Sigmoid colon (tissue), 7 donors: Measurements from ENCODE around the gene SGTB. TPM values are rescaled to one million over a fixed set of nuclear protein-coding genes. Genes with fewer than 3 reads are reported as not detected.

ENCODE experiments used
- DNase-seq: peaks from one replicate; pipeline ENCODE4 v3.0.0-alpha.2; 2019
- H3K27ac ChIP-seq, 4 donors: fragments of 200-600 bp; sonication (generic); one replicate each; pipeline ENCODE4 v1.5.1; 2016 to 2019; ENCODE audit warnings: mild to moderate bottlenecking in 1 of 4
- H3K27me3 ChIP-seq, 3 donors: fragments of 200-600 bp; sonication (generic); one replicate each; pipeline ENCODE4 v1.5.1; 2019; ENCODE audit warnings: mild to moderate bottlenecking in 1 of 3
- H3K36me3 ChIP-seq, 4 donors: fragments of 200-600 bp; sonication (generic); one replicate each; pipeline ENCODE4 v1.5.1; 2016 to 2019
- H3K4me1 ChIP-seq, 4 donors: fragments of 200-600 bp; sonication (generic); one replicate each; pipeline ENCODE4 v1.5.1; 2017 to 2019
- H3K4me3 ChIP-seq, 4 donors: fragments of 200-600 bp; sonication (generic); one replicate each; pipeline ENCODE4 v1.5.1; 2017 to 2019; ENCODE audit warnings: mild to moderate bottlenecking in 2 of 4, moderate library complexity in 1 of 4
- H3K9me3 ChIP-seq, 4 donors: fragments of 200-600 bp in 3 of 4; sonication (generic) in 3 of 4; one replicate each; pipeline versions ENCODE4 v1.5.1 to v1.6.1; 2013 to 2019
- EP300 ChIP-seq, 4 donors: sonication (generic); formaldehyde crosslinking; IDR thresholded peaks; one replicate each; pipeline ENCODE4 v1.6.1; 2017; ENCODE audit warnings: antibody characterized with exemption in 4 of 4
- POLR2A ChIP-seq, 2 donors: fragments of 450-650 bp; IDR thresholded peaks; one replicate each; pipeline ENCODE4 v1.6.1; 2016; ENCODE audit warnings: antibody characterized with exemption in 2 of 2, mild to moderate bottlenecking in 2 of 2, moderate library complexity in 2 of 2
- POLR2AphosphoS5 ChIP-seq, 4 donors: sonication (generic); formaldehyde crosslinking; IDR thresholded peaks; one replicate each; pipeline ENCODE4 v1.6.1; 2017; ENCODE audit warnings: antibody characterized with exemption in 4 of 4
- WGBS, 2 donors: extraction: QIAGEN DNeasy Blood & Tissue Kit; methylation state at CpG; one replicate each; pipeline ENCODE4 v1.1.7; 2013; 5-methylcytosine and 5-hydroxymethylcytosine counted together
- intact Hi-C: fragments of 100-400 bp; cut with DNase I; formaldehyde crosslinking; loops from one replicate; pipeline ENCODE4 v1.15.1; 2023
- polyA plus RNA-seq, 3 donors: library from polyadenylated mRNA; stranded (reverse); fragments of 200-250 nt; gene quantifications; one replicate each; pipeline ENCODE4 v1.2.3, GENCODE V29; 2013
- total RNA-seq, 4 donors: library from RNA; depleted of rRNA; stranded (reverse); fragments of >200 nt; gene quantifications; one replicate each; pipeline ENCODE4 v1.1.0, GENCODE V29; 2016
- TF ChIP-seq, protein P1 (sequence below), 4 experiments: fragments of 450-650 bp in 3 of 4; fragments of 200-600 bp in 1 of 4; IDR thresholded peaks; one replicate each; pipeline ENCODE4 v1.5.1; 2016 to 2019; ENCODE audit warnings: antibody characterized with exemption in 4 of 4, mild to moderate bottlenecking in 3 of 4, moderate library complexity in 2 of 4
- donor health status: healthy with polysubstance abuse.
- donor health status: Bipolar disorder and iron deficiency.
- donor health status: healthy.

Gene SGTB
- total and polyA plus RNA-seq, 7 donors, result 1.2 to 13.9 (median 10.2) TPM

DNA sequence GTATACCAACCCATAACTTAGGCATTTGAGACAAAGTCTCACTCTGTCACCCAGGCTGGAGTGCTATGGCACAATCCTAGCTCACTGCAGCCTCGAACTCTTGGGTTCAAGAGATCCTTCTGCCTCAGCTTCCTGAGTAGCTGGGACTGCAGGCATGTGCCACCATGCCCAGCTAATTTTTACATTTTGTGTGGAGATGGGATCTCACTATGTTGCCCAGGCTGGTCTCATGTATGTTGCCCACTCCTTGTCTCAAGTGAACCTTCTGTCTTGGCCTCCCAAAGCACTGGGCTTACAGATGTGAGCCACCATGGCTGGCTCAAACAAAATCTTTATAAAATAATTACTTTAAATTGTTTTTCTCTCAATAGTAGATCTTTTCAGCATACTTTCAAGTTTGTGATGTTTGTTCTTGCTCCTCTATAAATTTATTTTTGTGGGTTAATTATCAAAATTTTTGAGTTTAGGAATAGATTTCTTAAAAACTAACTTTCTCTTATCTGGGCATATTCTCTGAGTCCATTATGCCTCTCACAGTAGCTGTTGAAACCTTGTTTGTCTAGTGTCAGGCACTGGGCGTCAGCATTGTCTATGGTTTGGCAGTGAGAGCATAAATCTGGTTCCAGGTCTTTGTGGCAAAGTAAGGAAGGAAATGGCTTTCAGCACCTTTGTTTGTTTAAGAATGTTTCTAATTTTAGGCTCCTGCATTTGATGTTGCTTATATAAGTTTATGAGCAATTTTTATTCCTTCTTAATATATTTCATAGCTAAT, 38.8 kb upstream of the SGTB start:
- intact Hi-C loops, result no loop called here
- Histone ChIP-seq H3K27me3 (no peaks in the 10 kb centered on the region), H3K27ac (no peak overlapping the region), H3K9me3 (no peaks in the 10 kb centered on the region), H3K36me3 (peaks cover 0 to 17% (median 3%) of the 10 kb centered on the region in 4 donors), H3K4me3 (no peak overlapping the region), H3K4me1 (no peaks in the 10 kb centered on the region)
- no peak for TF ChIP-seq POLR2AphosphoS5 (IDR thresholded peaks at IDR 0.05)
- TF ChIP-seq, protein P1, sequence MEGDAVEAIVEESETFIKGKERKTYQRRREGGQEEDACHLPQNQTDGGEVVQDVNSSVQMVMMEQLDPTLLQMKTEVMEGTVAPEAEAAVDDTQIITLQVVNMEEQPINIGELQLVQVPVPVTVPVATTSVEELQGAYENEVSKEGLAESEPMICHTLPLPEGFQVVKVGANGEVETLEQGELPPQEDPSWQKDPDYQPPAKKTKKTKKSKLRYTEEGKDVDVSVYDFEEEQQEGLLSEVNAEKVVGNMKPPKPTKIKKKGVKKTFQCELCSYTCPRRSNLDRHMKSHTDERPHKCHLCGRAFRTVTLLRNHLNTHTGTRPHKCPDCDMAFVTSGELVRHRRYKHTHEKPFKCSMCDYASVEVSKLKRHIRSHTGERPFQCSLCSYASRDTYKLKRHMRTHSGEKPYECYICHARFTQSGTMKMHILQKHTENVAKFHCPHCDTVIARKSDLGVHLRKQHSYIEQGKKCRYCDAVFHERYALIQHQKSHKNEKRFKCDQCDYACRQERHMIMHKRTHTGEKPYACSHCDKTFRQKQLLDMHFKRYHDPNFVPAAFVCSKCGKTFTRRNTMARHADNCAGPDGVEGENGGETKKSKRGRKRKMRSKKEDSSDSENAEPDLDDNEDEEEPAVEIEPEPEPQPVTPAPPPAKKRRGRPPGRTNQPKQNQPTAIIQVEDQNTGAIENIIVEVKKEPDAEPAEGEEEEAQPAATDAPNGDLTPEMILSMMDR (IDR thresholded peaks at IDR 0.05), result no peak
- no peak for TF ChIP-seq EP300 (IDR thresholded peaks at IDR 0.05)
- TF ChIP-seq POLR2A (IDR thresholded peaks at IDR 0.05), result no peak
- DNase-seq, result no peak
- 61 to 63% methylated on average over 2 of the region's 2 CpGs for WGBS, 2 donors

DNA sequence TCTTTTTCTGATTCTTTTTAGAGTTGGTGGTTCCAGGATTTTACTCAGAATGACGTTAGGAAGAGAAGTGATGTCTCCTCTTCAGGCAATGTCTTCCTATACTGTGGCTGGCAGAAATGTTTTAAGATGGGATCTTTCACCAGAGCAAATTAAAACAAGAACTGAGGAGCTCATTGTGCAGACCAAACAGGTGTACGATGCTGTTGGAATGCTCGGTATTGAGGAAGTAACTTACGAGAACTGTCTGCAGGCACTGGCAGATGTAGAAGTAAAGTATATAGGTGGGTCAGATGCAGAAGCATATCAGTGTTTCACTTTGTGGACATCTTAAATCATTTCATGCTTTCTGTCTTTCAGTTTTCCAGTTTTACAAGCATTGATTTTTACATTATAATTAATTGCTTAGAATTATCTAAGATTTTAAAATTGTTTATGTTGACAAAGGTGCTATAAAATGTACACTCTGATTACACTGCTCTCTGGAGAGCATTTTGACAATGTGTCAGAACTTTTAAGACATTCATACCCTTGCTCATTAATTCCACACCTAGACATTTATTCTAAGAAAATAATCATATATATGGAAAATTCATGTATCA, 36.7 kb upstream of the SGTB start:
- Histone ChIP-seq H3K27ac (no peak overlapping the region), H3K4me1 (no peaks in the 10 kb centered on the region), H3K9me3 (no peaks in the 10 kb centered on the region), H3K4me3 (no peak overlapping the region), H3K27me3 (no peaks in the 10 kb centered on the region), H3K36me3 (peaks cover 0 to 17% (median 3%) of the 10 kb centered on the region in 4 donors)
- TF ChIP-seq POLR2A (IDR thresholded peaks at IDR 0.05), result no peak
- no peak for TF ChIP-seq POLR2AphosphoS5 (IDR thresholded peaks at IDR 0.05)
- no peak for TF ChIP-seq EP300 (IDR thresholded peaks at IDR 0.05)
- TF ChIP-seq, protein P1 (IDR thresholded peaks at IDR 0.05), result no peak
- WGBS, 2 donors, result 53 to 59% methylated on average over 4 of the region's 4 CpGs
- intact Hi-C loops, result no loop called here
- no peak for DNase-seq

DNA sequence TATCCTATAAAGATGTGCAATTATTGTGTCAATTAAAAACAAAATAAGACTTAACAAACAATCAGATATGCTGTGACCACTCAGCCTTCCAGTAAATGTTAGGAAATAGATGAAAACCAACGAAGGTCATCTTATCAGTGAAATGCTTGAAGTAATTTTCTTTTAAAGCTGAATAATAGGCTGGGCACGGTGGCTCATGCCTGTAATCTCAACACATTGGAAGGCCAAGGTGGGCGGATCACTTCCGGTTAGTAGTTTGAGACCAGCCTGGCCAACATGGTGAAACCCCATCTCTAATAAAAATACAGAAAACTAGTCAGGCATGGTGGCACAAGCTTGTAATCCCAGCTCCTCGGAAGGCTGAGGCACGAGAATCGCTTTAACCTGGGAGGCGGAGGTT, 31.3 kb upstream of the SGTB start:
- 95% methylated on average over 8 of the region's 8 CpGs for WGBS, 2 donors
- DNase-seq, result no peak
- Histone ChIP-seq H3K9me3 (no peaks in the 10 kb centered on the region), H3K27ac (no peak overlapping the region), H3K27me3 (no peaks in the 10 kb centered on the region), H3K4me3 (no peak overlapping the region), H3K36me3 (no peaks in the 10 kb centered on the region), H3K4me1 (no peaks in the 10 kb centered on the region)
- TF ChIP-seq EP300 (IDR thresholded peaks at IDR 0.05) (no peak), POLR2A (IDR thresholded peaks at IDR 0.05) (no peak), POLR2AphosphoS5 (IDR thresholded peaks at IDR 0.05) (no peak)
- TF ChIP-seq, protein P1 (IDR thresholded peaks at IDR 0.05), result no peak
- intact Hi-C loops, result no loop called here

DNA sequence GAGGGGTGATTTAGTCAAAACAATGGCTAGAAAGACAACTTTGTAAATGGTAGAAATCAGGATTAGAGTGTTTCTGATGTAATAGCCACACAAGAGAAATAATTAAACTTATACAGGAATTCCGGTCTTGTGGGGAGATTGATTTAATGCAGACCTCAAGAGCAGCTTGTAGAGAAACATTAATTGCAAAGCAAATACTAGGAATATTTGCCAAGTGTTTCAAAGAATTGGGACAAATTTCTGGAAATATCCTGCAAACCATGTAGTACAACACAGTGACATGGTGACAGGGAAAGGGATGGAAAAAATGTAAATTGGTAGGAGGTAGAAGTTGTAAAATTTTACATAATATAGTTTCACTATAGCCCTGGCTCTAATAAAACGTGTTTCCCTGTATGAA, 29.0 kb upstream of the SGTB start:
- intact Hi-C loops, result no loop called here
- no peaks in the 10 kb centered on the region for H3K36me3 ChIP-seq
- no peaks in the 10 kb centered on the region for H3K27me3 ChIP-seq
- no peaks in the 10 kb centered on the region for H3K4me1 ChIP-seq
- no peaks in the 10 kb centered on the region for H3K9me3 ChIP-seq
- H3K4me3 ChIP-seq, result no peak overlapping the region
- TF ChIP-seq POLR2A (IDR thresholded peaks at IDR 0.05), result no peak
- TF ChIP-seq, protein P1 (IDR thresholded peaks at IDR 0.05), result no peak
- no peak for TF ChIP-seq POLR2AphosphoS5 (IDR thresholded peaks at IDR 0.05)
- TF ChIP-seq EP300 (IDR thresholded peaks at IDR 0.05), result no peak
- 51 to 67% methylated on average over 2 of the region's 2 CpGs for WGBS, 2 donors
- no peak overlapping the region for H3K27ac ChIP-seq
- no peak for DNase-seq
